Thoracic aorta (tissue), 2 donors: ENCODE data around the gene TBC1D1. TPM values are rescaled to one million over a fixed set of nuclear protein-coding genes. Genes with fewer than 3 reads are reported as not detected.
A peak's percentile ranks its signal among the peaks of the same experiment; 100 is the strongest.

ENCODE experiments used
- ATAC-seq: fragments of 150-250 bp; one replicate; pipeline ENCODE4 v1.8.0; 2017; ENCODE audit warnings: low read depth; ENCODE audit not compliant: insufficient number of reproducible peaks, low FRiP score
- DNase-seq: peaks from one replicate; pipeline ENCODE4 v3.0.0-alpha.2; 2020; ENCODE audit warnings: low spot score
- H3K27ac ChIP-seq, 2 donors: fragments of 200-600 bp; sonication (generic); 1 replicate in 1 of 2; 2 replicates in 1 of 2; pipeline ENCODE4 v1.5.1; 2016; ENCODE audit warnings: mild to moderate bottlenecking in 2 of 2, moderate library complexity in 2 of 2
- H3K27me3 ChIP-seq: fragments of 200-600 bp; sonication (generic); replicated peaks from 2 replicates; pipeline ENCODE4 v1.6.0; 2016; ENCODE audit warnings: mild to moderate bottlenecking; ENCODE audit not compliant: insufficient read depth
- H3K36me3 ChIP-seq: fragments of 200-600 bp; sonication (generic); one replicate; pipeline ENCODE4 v1.5.1; 2016
- H3K4me1 ChIP-seq, 2 donors: fragments of 200-600 bp; sonication (generic); 1 replicate in 1 of 2; 2 replicates in 1 of 2; pipeline versions ENCODE4 v1.5.1 to v1.6.0; 2016; ENCODE audit warnings: low read depth in 2 of 2, mild to moderate bottlenecking in 1 of 2; ENCODE audit not compliant: control insufficient read depth in 1 of 2
- H3K4me3 ChIP-seq: fragments of 200-600 bp; sonication (generic); 2 replicates; pipeline ENCODE4 v1.5.1; 2016; ENCODE audit warnings: mild to moderate bottlenecking
- H3K9me3 ChIP-seq: fragments of 200-600 bp; sonication (generic); 2 replicates; pipeline ENCODE4 v1.5.1; 2016
- total RNA-seq, 2 donors: library from RNA; depleted of rRNA; stranded (reverse); fragments of >200 nt; gene quantifications; one replicate each; pipeline versions ENCODE4 v1.1.0 to v1.2.3, GENCODE V29; 2016
- TF ChIP-seq, protein P1 (sequence below): fragments of 200-600 bp; sonication (generic); IDR thresholded peaks from one replicate; pipeline ENCODE4 v1.5.1; 2019; ENCODE audit warnings: antibody characterized with exemption

TBC1D1 gene
- total RNA-seq, 2 donors from 2014 or later = 152 to 206 TPM

DNA sequence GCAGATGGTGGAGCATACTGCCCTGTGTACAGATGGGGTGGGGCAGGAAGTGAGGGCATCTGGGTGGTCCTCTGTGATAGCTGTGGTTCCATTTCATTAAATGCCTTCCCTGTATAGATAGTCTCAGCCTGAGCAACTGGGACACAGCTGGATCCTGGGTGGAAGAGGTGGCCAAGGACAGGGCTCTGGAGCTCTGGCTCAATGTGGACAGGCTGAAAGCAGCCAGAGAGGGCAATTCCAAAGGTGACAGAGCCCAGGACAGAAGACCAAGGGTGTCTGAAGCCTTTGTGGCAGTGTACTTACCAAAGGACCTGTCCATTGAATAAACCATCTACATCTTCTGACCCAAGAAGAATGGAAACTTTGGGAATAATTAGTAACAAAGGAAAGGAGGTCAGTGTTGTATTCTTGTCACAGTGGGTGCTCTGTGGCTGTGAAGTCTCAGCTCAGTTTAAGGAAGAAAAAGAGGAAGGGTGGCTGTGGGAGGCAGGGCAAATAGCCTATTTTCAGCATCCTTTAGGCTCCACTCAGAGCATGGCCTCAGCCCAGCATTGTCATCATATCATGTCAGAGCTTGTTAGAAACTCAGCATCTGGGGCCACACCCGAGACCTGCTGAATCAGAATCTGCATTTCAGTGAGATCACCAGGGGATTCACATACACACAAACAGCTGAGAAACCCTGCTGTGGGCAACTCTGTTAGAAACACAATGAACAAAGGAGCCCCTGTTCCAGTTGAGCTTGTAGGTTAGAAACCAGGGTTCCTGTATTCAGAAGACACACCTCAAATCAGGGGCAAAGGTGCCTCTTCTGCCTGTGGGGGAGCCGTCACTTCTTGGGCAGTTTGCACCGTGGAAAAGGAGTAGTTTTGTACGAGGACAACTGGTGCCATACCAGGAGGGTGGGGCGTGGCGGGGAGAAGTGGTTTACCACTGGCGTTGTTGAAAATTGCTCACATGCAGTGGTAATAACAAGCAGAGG lies 237.9 kb downstream of the TBC1D1 start:
- Histone ChIP-seq H3K27ac (no peak overlapping the region), H3K4me3 (no peak overlapping the region), H3K9me3 (no peaks in the 10 kb centered on the region), H3K36me3 (peaks cover 10% of the 10 kb centered on the region), H3K4me1 (peaks cover 23 to 40% of the 10 kb centered on the region in 2 donors), H3K27me3 (no peaks in the 10 kb centered on the region)
- ATAC-seq (no peak), DNase-seq (peak; percentile 11)
- TF ChIP-seq, protein P1, sequence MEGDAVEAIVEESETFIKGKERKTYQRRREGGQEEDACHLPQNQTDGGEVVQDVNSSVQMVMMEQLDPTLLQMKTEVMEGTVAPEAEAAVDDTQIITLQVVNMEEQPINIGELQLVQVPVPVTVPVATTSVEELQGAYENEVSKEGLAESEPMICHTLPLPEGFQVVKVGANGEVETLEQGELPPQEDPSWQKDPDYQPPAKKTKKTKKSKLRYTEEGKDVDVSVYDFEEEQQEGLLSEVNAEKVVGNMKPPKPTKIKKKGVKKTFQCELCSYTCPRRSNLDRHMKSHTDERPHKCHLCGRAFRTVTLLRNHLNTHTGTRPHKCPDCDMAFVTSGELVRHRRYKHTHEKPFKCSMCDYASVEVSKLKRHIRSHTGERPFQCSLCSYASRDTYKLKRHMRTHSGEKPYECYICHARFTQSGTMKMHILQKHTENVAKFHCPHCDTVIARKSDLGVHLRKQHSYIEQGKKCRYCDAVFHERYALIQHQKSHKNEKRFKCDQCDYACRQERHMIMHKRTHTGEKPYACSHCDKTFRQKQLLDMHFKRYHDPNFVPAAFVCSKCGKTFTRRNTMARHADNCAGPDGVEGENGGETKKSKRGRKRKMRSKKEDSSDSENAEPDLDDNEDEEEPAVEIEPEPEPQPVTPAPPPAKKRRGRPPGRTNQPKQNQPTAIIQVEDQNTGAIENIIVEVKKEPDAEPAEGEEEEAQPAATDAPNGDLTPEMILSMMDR = no peak

DNA sequence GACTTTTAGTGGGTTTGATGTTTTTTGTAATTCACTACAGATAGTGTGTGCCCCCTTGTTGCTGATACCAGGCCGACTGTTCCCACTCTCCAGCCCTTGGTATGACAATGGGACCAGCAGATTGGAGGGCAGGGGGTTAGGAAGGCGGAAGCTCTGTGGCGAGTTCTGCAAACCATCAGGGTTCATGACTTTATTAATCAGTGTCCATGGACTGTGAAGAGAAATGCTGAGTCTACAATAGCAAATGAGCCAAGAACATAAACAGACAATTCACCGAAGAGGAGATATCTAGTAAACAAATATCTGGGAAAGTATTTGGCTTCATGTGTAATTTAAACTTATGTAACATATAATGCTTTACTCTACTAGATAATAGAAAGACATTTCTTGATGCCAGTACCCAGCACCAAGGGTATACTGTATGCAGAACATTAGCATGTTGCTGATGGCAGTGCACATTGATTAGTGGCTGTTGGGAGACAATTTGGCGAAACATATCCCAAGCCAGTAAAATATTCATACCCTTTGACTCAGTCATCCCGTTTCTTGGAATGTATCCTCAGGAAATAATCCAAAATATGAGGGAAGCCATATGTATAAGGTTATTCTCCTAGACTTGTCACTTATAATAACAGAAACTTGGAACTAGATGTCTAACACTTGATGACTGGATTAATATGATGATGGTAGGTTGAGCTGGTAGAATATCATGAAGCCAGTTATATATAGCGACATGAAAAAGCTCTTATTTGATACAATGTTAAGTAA lies 238.8 kb downstream of the TBC1D1 start:
- H3K4me3 ChIP-seq = no peak overlapping the region
- H3K27me3 ChIP-seq = no peaks in the 10 kb centered on the region
- peaks cover 15% of the 10 kb centered on the region for H3K36me3 ChIP-seq
- DNase-seq (no peak), ATAC-seq (no peak)
- H3K9me3 ChIP-seq = no peaks in the 10 kb centered on the region
- TF ChIP-seq, protein P1 = no peak
- peak overlapping the region in 1 of 2 donors; percentile 71 for H3K27ac ChIP-seq
- H3K4me1 ChIP-seq = peaks cover 23 to 40% of the 10 kb centered on the region in 2 donors

DNA sequence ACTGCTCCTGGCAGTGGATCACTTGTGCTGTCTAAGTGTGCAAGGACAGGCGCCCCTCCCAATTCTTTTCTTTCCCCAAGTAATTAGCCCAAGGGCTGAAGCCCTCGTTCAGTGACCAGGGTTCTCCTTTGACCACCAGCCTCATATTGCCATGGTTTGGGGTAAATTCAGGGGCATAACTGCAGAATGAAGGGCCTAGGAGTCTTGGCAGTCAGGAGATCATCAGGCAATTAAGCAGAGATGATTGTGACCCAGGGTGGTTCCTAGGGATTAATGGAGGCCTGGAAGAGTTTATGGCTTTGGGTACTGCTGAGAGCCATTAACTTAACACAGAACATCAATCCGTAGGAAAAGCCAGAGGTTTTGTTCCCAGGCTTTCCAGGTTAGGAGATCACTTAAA lies 240.0 kb downstream of the TBC1D1 start:
- DNase-seq (no peak), ATAC-seq (no peak)
- Histone ChIP-seq H3K4me1 (peaks cover 23 to 40% of the 10 kb centered on the region in 2 donors), H3K9me3 (no peaks in the 10 kb centered on the region), H3K36me3 (peaks cover 20% of the 10 kb centered on the region), H3K27ac (peak overlapping the region; percentile 56 to 71), H3K27me3 (no peaks in the 10 kb centered on the region), H3K4me3 (no peak overlapping the region)
- TF ChIP-seq, protein P1 = no peak

DNA sequence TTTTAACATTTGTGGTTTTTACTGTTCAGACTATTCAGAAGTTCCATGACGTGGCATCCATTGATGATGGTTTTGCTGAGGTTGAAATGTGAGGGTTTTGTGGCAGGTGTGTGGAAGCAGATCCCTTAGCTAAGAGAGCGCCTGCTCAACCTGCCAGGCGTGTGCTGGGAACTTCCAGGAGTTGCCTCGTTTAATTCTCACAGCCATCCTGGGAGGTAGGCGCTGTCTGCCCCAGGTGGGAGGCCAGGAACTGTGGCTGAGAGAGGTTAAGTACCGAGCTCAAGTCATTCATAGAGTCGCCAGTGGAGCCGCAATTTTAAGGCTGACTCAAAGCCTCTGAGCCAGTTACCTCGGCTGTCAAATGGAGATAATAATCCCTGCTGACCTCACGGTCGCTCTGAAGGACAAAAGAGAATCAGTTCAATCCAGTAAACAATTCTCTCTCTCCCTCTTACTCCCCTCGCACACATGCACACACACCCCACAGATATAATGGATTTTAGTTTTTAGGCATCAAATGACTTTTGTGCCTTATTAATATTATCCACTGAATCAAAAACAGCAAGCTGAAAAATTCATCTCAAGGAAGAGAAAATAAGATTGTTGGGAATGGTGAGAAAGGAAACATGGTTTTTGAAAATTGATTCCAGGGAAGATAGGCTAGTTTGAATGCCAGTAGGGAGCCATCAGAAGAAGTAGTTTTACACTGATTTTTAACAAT lies 240.6 kb downstream of the TBC1D1 start:
- no peak for ATAC-seq
- no peaks in the 10 kb centered on the region for H3K27me3 ChIP-seq
- no peak for DNase-seq
- no peaks in the 10 kb centered on the region for H3K9me3 ChIP-seq
- TF ChIP-seq, protein P1 = no peak
- peaks cover 24% of the 10 kb centered on the region for H3K36me3 ChIP-seq
- peaks cover 23 to 40% of the 10 kb centered on the region in 2 donors for H3K4me1 ChIP-seq
- peak overlapping the region; percentile 56 to 71 for H3K27ac ChIP-seq
- H3K4me3 ChIP-seq = peak overlapping the region; percentile 11
